GM18873 (cell line): ENCODE data around the gene RAD51B.

Source experiments
- ATAC-seq: cut with Tn5 transposase; IDR thresholded peaks from one replicate; pipeline ENCODE4 v1.9.1; 2021; ENCODE audit warnings: mild to moderate bottlenecking, moderate library complexity, moderate number of reproducible peaks; ENCODE audit not compliant: unreplicated experiment, low FRiP score

RAD51B gene

GRCh38 chr14:68563251-68564131 is 743.9 kb downstream of the RAD51B start:
- no peak for ATAC-seq

GRCh38 chr14:68564191-68564825 is 744.7 kb downstream of the RAD51B start:
- no peak for ATAC-seq

- no peak for ATAC-seq
These were observed 745.5 kb downstream of the RAD51B start for GRCh38 chr14:68564826-68565759.

- no peak for ATAC-seq
These were observed 746.5 kb downstream of the RAD51B start for GRCh38 chr14:68566075-68566474.

GRCh38 chr14:68568907-68569897 is 749.6 kb downstream of the RAD51B start:
- ATAC-seq: no peak

- ATAC-seq: no peak
These were observed 750.4 kb downstream of the RAD51B start for GRCh38 chr14:68569970-68570409.

- ATAC-seq: no peak
These were observed 751.6 kb downstream of the RAD51B start for GRCh38 chr14:68571114-68571591.

GRCh38 chr14:68571928-68572525 is 752.4 kb downstream of the RAD51B start:
- no peak for ATAC-seq

GRCh38 chr14:68573126-68573525 is 753.5 kb downstream of the RAD51B start:
- ATAC-seq: no peak

- no peak for ATAC-seq
These were observed 754.1 kb downstream of the RAD51B start for GRCh38 chr14:68573722-68574121.

GRCh38 chr14:68574461-68574860 is 754.9 kb downstream of the RAD51B start:
- ATAC-seq: no peak

- ATAC-seq: no peak
These were observed 755.3 kb downstream of the RAD51B start for GRCh38 chr14:68574906-68575305.

- no peak for ATAC-seq
These were observed 755.8 kb downstream of the RAD51B start for GRCh38 chr14:68575426-68575825.

GRCh38 chr14:68576031-68576430 is 756.5 kb downstream of the RAD51B start:
- no peak for ATAC-seq

- ATAC-seq: no peak
These were observed 757.1 kb downstream of the RAD51B start for GRCh38 chr14:68576496-68577244.

- ATAC-seq: no peak
These were observed 758.4 kb downstream of the RAD51B start for GRCh38 chr14:68577802-68578541.

GRCh38 chr14:68578597-68578996 is 759.0 kb downstream of the RAD51B start:
- no peak for ATAC-seq
